K562 (cell line): Measurements from ENCODE around the gene PDGFA. TPM values are rescaled to one million over a fixed set of nuclear protein-coding genes. Genes with fewer than 3 reads are reported as not detected.

Source experiments
- ASH1L ChIP-seq: fragments of 450-650 bp; IDR thresholded peaks from 2 replicates; pipeline ENCODE4 v1.6.1; 2018; ENCODE audit warnings: borderline replicate concordance, mild to moderate bottlenecking, low read depth; ENCODE audit not compliant: partially characterized antibody
- BRCA1 ChIP-seq, 2 experiments: fragments of 450-650 bp in 1 of 2; sonication (generic) in 1 of 2; formaldehyde crosslinking in 1 of 2; IDR thresholded peaks; 2 replicates each; pipeline versions ENCODE4 v1.5.0 to v1.6.1; 2017 to 2020; ENCODE audit warnings: mild to moderate bottlenecking in 1 of 2, missing genetic modification reagents in 1 of 2
- BRD9 ChIP-seq: fragments of 450-650 bp; IDR thresholded peaks from 2 replicates; pipeline ENCODE4 v1.6.1; 2018; ENCODE audit warnings: low read depth; ENCODE audit not compliant: partially characterized antibody
- CBFA2T3 ChIP-seq: fragments of 450-650 bp; IDR thresholded peaks from 2 replicates; pipeline ENCODE4 v1.6.1; 2017
- CBX3 ChIP-seq, 2 experiments: IDR thresholded peaks; 1 replicate in 1 of 2; 2 replicates in 1 of 2; pipeline ENCODE4 v1.6.1; 2012; ENCODE audit warnings: inconsistent platforms in 2 of 2, low read length in 2 of 2, borderline replicate concordance in 1 of 2, control low read depth in 1 of 2
- CBX8 ChIP-seq: fragments of 200-600 bp; sonication (generic); IDR thresholded peaks from 2 replicates; pipeline ENCODE4 v1.6.1; 2012; ENCODE audit warnings: borderline replicate concordance, mixed run types, low read depth, mild to moderate bottlenecking, moderate library complexity, mixed read lengths, low read length, control low read depth, inconsistent platforms; ENCODE audit not compliant: poor library complexity, severe bottlenecking; ENCODE audit errors: extremely low read depth
- NFE2L1 ChIP-seq: fragments of 450-650 bp; IDR thresholded peaks from 2 replicates; pipeline ENCODE4 v1.6.1; 2016; ENCODE audit warnings: missing genetic modification characterization, low read depth, mild to moderate bottlenecking, missing compliant biosample characterization, moderate library complexity, borderline replicate concordance
- RAD51 ChIP-seq: fragments of 450-650 bp; IDR thresholded peaks from 2 replicates; pipeline ENCODE4 v1.7.1; 2016; ENCODE audit warnings: low read depth, mild to moderate bottlenecking, borderline replicate concordance
- SREBF1 ChIP-seq: fragments of 150-350 bp; IDR thresholded peaks from 2 replicates; pipeline ENCODE4 v1.6.1; 2014; ENCODE audit warnings: antibody characterized with exemption, low read depth, low read length, borderline replicate concordance
- SRF ChIP-seq, 2 experiments: fragments of 250-450, 450-650 bp in 1 of 2; sonication (Bioruptor Pico) in 1 of 2; sonication (generic) in 1 of 2; formaldehyde crosslinking; IDR thresholded peaks; 2 replicates each; pipeline versions ENCODE4 v1.5.0 to v1.5.1; 2020 to 2022; ENCODE audit warnings: mild to moderate bottlenecking in 1 of 2, missing genetic modification reagents in 1 of 2
- ZNF175 ChIP-seq: fragments of 200-800 bp; sonication (Bioruptor generic); IDR thresholded peaks from 2 replicates; pipeline ENCODE4 v1.6.1; 2016; ENCODE audit warnings: low read depth, mild to moderate bottlenecking, missing genetic modification characterization, missing compliant biosample characterization
- ZNF518B ChIP-seq: fragments of 250-450 bp; sonication (Bioruptor Pico); IDR thresholded peaks from 2 replicates; pipeline ENCODE4 v1.5.0; 2021; ENCODE audit warnings: mild to moderate bottlenecking, moderate library complexity
- ZNF76 ChIP-seq: fragments of 250-450 bp; sonication (Bioruptor Pico); IDR thresholded peaks from 2 replicates; pipeline ENCODE4 v1.4.0; 2020; ENCODE audit warnings: mild to moderate bottlenecking, moderate library complexity, borderline replicate concordance
- polyA plus RNA-seq, 8 experiments: library from polyadenylated mRNA; depleted of rRNA in 4 of 8; stranded (reverse) in 5 of 8; unstranded in 3 of 8; fragments of >200 nt; fragmentation: Nextera tagmentation in 2 of 8; fragmentation: Illumina TruSeq in 1 of 8; extraction: Ambion mirVana in 2 of 8; extraction: Trizol in 1 of 8; gene quantifications; 2 replicates each; pipeline versions ENCODE4 v1.2.1 to v1.2.3, GENCODE V29; 2011 to 2014; ENCODE audit warnings: inconsistent platforms in 1 of 8, missing spikeins in 1 of 8
- total RNA-seq, 7 experiments: library from RNA; depleted of rRNA in 6 of 7; stranded (reverse); fragments of >200 nt in 6 of 7; fragmentation: Illumina TruSeq in 2 of 7; extraction: Trizol in 2 of 7; gene quantifications; 2 replicates each; pipeline versions ENCODE4 v1.2.1 to v1.2.3, GENCODE V29; 2011 to 2021; ENCODE audit warnings: low replicate concordance in 1 of 7
- TF ChIP-seq, protein P1 (sequence below), 2 experiments: fragments of 450-650 bp; IDR thresholded peaks; 2 replicates each; pipeline ENCODE4 v1.6.1; 2016; ENCODE audit warnings: mild to moderate bottlenecking in 2 of 2, borderline replicate concordance in 1 of 2, low read depth in 1 of 2, moderate library complexity in 1 of 2

PDGFA gene
- total and polyA plus RNA-seq, 9 of the 15 experiments (the other 6 are each of a cell fraction or from before 2014, with no cell fraction given), result 2.5 to 10.2 (median 4.6) TPM

GRCh38 chr7:471191-471865 lies 48.3 kb downstream of the PDGFA start (continued):
- TF ChIP-seq CBX3 (IDR thresholded peaks at IDR 0.05; ENCODE audit: borderline replicate concordance in 1 of 2, low read length in 2 of 2) (peak in 1 of 2 experiments; percentile 32; a peak in 2 of 3 replicates), SREBF1 (no peak), CBFA2T3 (no peak), CBX8 (no peak), ZNF518B (CRISPR knock-in tag) (no peak), RAD51 (no peak), BRCA1 (IDR thresholded peaks at IDR 0.05) (no peak), BRCA1 (CRISPR knock-in tag; IDR thresholded peaks at IDR 0.05) (no peak), ZNF175 (CRISPR knock-in tag) (peak; percentile 31; the same call in 1 of the 2 replicates), ZNF76 (0 out of 2 replicates have a peak, but pooled peaks have one; percentile 58), NFE2L1 (tag) (no peak), SRF (CRISPR knock-in tag; IDR thresholded peaks at IDR 0.05) (0 out of 4 replicates have a peak, but pooled peaks of 1 of the 2 experiments have one; percentile 6), ASH1L (no peak), BRD9 (peak; percentile 36)
- TF ChIP-seq, protein P1, sequence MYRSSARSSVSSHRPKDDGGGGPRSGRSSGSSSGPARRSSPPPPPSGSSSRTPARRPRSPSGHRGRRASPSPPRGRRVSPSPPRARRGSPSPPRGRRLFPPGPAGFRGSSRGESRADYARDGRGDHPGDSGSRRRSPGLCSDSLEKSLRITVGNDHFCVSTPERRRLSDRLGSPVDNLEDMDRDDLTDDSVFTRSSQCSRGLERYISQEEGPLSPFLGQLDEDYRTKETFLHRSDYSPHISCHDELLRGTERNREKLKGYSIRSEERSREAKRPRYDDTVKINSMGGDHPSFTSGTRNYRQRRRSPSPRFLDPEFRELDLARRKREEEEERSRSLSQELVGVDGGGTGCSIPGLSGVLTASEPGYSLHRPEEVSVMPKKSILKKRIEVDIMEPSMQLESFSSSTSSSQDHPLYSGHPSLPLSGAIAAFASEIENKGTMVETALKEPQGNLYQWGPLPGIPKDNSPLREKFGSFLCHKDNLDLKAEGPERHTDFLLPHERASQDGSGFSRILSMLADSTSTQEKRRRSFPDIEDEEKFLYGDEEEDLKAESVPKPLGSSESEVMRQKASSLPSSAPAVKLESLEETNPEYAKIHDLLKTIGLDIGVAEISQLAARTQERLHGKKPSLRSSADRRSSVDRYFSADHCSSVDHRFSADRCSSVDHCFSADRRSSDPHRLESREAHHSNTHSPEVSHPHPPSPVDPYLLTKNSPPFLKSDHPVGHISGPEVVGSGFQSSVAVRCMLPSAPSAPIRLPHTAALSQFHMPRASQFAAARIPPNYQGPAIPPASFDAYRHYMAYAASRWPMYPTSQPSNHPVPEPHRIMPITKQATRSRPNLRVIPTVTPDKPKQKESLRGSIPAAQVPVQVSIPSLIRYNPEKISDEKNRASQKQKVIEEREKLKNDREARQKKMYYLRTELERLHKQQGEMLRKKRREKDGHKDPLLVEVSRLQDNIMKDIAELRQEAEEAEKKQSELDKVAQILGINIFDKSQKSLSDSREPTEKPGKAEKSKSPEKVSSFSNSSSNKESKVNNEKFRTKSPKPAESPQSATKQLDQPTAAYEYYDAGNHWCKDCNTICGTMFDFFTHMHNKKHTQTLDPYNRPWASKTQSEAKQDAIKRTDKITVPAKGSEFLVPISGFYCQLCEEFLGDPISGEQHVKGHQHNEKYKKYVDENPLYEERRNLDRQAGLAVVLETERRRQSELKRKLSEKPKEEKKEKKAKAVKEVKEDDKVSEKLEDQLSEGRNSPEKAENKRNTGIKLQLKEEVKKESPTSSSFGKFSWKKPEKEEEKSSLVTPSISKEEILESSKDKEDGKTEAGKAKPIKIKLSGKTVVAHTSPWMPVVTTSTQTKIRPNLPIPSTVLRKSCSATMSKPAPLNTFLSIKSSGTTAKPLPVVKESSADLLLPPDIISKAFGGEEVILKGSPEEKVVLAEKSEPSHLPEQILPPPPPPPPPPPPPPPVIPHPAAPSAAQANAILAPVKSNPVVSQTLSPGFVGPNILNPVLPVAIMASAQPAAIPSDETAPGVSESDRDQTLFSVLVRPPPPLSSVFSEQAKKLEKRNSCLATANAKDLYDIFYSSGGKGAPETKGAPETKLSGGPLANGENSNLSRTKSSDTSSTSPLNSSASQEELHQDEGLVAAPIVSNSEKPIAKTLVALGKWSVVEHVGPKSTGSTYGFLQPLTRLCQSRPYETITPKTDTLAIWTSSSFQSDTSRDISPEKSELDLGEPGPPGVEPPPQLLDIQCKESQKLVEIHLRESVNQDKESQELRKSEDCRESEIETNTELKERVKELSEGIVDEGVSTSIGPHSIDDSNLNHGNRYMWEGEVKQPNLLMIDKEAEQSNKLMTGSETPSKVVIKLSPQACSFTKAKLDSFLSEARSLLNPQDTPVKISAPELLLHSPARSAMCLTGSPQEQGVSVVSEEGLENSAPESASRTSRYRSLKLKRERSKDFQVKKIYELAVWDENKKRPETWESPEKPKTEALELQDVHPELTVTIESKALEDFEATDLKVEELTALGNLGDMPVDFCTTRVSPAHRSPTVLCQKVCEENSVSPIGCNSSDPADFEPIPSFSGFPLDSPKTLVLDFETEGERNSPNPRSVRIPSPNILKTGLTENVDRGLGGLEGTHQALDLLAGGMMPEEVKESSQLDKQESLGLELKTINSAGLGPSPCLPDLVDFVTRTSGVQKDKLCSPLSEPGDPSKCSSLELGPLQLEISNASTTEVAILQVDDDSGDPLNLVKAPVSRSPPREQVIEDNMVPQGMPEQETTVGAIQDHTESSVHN (IDR thresholded peaks at IDR 0.05; ENCODE audit: borderline replicate concordance in 1 of 2, low read depth in 1 of 2), result no peak
